ENCODE results near the gene CGRRF1.

The CGRRF1 gene

DNA sequence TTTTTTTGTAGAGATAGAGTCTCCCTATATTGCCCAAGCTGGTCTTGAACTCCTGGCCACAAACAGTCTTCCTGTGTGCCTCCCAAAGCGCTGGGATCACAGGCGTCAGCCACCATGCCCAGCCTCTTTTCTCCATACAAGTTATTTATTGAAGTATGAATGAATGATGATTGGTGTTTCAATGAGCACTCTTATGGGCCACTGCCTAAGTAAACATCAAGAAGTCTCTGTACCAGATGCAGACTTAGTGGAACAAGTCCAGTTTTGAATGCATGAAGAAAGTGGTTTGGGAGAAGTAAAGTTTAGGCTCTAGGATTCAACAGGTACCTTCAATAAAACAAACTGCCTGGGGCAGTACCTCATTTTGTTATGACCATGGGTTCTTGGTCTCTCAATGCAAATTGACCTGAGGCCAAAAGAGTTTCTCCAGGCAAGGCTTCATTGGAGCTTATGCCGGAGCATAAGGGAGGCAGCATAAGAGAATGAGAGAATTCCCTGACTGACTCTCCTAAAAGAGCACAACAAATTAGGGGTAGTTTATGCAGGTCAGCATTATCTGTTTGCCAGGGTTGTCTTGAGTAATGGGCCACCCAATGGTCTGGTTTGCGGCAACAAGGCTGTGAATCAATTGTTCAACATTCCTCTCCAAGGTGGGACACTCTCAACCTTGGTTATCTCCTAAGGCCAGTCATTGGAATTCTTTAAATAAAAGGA lies 19.8 kb upstream of the CGRRF1 start:
- no peak for DNase-seq

DNA sequence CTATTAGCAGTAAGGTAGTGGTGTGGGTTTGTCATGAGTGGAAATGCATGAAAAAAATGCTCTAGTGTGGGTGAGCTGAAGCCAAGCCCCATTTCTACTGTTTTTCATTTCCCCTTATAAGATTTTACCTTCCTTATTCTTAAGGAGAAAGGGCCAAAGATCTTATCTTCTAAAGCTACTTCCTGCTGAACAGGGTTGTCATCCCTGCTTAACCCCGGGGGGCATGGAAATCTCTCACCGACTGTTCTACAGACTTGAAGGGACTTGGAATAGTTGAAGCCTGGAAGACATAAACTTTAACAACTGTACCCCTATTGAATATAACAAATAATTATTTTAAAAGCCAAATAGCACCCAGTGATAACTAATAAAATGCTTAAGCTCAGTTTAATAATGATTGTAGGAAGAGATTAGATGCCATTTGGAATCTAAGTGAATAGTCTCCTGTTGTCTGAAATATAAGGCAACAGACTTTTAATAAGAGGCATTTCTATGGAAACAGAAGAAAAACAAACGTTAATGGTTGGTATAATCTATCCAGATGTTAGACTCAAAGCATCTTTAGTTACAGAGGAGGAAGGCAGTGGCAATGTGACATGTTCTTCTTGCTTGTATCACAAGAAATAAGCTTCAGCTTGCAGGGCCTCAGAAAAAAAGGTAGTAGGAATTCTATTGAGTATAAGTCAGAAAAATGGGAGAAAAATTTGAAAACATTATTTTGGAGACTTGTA lies 19.1 kb upstream of the CGRRF1 start:
- no peak for DNase-seq

DNA sequence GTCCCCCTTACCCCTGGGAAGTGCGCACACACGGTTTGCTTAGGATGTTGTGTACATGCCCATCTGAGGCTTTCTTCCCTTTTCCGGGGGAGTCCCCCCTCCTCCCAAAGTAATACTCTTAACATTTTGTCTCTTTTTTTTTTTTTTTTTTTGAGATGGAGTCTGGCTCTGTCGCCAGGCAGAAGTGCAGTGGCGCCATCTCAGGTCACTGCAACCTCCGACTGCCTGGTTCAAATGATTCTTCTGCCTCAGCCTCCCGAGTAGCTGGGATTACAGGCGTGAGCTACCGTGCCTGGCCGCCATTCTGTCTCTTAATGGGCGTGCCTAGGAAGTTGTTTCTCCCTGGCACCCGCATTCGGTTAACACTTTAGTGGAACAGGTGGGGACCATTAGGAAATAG lies 16.4 kb upstream of the CGRRF1 start:
- no peak for DNase-seq

- DNase-seq = no peak
Observed at GRCh38 chr14:54497224-54497623, 12.5 kb upstream of the CGRRF1 start.

GRCh38 chr14:54498095-54498531 lies 11.6 kb upstream of the CGRRF1 start:
- DNase-seq = no peak

DNA sequence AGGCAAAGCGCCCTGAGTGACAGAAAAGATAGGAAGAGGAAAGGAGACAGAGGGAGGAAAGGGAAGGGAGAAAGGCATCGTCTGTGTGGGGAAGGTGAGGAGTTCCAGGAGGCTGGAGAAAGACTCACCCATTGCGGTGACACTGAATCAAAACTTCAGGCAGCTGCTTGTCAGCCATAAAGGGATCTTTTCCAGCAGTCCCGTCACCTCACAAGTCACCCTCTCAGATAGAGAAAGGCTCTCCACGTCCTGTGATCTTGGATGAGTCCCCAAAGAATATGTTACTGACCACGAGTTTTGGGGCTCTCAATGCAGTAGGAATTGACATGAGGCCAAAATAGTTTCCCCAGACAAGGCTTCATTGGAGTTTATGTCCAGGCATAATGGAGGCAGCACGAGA lies 11.1 kb upstream of the CGRRF1 start:
- DNase-seq = no peak

GRCh38 chr14:54500744-54501143 lies 9.0 kb upstream of the CGRRF1 start:
- DNase-seq = no peak

GRCh38 chr14:54501480-54501879 lies 8.2 kb upstream of the CGRRF1 start:
- no peak for DNase-seq

DNA sequence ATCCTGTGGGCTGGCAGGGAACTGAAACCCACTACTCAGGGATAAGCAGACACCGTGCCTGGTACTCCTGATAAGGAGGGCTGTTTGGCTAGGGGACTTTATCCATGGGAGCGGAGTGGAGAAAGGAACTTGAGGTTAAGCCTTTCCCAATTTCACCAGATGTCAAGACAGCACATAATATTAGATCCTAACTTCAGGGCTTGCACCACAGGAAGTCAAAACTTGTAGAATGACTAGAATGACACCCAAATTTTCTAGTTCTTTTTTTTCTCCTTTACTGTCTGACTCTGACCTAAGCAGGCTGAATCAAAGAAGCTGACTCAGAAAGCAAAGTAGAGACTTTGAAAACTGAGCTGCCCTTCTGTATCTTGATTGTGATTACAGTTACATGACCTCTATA lies 7.1 kb upstream of the CGRRF1 start:
- DNase-seq = no peak

DNA sequence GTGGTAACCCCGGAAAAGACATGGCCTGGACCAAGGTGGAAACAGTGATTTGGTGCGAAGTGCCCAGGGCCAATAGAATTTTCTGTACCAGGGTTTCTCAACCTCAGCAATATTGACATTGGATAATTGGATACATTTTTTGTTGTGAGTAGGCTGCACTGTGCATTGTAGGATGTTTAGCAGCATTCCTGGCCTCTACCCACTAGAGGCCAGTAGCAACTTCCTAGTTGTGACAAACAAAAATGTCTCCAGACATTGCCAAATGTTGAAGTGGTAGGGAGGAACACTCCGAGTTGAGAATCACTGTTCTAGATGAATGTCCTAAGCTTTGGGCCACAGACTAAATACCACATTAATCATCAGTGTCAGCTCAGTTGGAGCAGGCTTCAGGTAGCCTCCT lies 6.2 kb upstream of the CGRRF1 start:
- no peak for DNase-seq

DNA sequence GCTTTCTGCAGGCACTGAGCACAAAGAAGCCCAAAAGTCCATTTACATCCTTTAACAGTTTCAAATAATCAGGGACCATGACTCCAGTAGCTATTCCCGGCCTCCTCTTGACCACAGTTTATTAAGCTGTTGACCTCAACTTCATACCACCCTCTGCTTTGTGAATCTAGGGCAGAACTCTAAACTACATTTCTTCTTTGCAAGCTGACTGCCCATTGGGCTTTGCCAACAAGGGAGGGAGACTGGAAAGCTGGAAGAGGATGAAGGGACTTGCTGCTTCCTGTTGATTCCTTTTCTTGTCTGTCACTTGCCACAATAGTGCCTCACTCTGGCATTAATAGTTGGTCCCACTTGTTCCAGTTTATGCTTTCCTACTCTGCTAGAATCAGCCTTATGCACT lies 2.7 kb downstream of the CGRRF1 start:
- DNase-seq = no peak

DNA sequence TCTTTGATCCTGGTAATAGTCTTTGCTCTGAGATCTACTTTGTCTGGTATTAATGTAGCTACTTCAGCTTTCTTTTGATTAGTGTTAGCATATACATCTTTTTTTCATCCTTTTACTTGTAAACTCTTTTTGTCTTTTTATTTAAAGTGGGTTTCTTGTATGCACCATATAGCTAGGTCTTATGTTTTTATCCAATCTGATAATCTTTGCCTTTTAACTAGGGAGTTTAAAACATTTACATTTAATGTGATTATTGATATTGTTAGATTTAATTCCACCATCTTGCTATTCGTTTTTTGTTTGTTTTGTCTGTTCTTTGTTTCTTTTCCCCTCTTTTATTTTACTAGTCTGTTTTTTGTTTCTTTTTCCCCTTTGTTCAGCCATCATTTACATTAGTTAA lies 6.0 kb downstream of the CGRRF1 start:
- DNase-seq = no peak

DNA sequence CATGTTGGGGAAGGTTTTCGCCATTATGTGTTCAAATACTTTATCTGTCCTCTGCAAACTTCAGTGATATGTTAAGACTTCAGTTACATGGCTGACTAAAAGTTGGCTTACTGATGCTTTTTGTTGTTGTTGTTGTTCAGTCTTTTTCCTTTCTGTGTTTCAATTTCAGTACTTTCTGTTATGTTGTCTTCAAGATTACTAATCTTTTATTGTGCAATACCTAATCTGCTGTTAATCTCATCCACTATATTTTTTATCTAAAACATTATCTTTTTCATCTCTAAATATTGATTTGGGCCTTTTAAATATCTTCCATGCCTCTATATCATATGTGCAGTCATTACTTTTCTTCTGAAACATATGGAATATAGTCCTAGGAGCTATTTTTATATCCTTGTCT lies 7.0 kb downstream of the CGRRF1 start:
- DNase-seq = no peak

DNA sequence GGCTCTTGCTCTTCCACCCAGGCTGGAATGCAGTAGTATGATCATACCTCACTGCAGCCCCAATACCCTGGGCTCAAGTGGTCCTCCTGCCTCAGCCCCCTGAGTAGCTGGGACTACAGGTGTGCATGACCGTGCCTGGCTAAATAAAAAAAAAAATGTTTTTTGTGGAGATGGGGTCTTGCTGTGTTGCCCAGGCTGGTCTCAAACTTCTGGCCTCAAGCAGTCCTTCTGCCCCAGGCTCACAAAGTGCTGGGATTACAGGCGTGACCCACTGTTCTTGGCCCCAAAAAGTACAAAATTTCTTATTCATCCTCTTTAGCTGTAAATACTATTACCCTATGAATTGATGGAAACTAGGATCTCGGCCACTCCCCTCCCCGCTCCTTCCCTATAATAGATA lies 14.7 kb downstream of the CGRRF1 start:
- no peak for DNase-seq

DNA sequence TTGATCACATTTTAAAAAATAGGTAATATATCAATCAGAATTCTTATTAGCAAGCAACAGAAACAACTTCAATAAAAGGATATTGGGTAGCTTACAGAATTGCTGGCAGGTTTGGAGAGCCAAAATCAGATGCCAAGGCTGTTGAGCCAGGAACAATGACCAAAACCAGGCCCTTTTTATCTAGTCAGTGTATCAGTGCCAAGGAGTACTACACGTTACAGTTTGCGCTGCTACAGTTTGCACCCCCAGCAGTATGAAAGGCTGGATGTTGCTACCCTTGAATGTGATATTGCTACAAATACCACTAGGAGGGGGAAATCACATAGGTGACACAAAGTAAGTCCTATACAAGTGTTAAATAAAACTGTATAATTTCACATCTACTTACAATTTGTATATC lies 19.3 kb downstream of the CGRRF1 start:
- DNase-seq = no peak

DNA sequence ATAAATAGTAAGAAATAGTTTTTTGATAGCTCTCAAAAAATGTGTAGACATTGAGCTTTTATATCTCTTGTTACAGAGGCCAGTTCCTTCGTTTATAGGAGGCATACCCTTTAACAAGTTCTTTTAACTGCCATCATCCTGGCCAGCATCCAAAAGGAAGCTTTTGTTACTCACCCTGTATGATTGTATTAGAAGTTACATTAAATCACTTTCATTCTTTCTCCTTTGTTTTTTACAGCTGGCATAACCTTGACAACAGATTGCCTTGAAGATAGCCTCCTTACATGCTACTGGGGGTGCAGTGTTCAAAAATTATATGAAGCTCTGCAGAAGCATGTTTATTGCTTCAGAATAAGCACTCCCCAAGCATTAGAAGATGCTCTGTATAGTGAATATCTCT lies 20.1 kb downstream of the CGRRF1 start:
- peak; percentile 9 for DNase-seq

DNA sequence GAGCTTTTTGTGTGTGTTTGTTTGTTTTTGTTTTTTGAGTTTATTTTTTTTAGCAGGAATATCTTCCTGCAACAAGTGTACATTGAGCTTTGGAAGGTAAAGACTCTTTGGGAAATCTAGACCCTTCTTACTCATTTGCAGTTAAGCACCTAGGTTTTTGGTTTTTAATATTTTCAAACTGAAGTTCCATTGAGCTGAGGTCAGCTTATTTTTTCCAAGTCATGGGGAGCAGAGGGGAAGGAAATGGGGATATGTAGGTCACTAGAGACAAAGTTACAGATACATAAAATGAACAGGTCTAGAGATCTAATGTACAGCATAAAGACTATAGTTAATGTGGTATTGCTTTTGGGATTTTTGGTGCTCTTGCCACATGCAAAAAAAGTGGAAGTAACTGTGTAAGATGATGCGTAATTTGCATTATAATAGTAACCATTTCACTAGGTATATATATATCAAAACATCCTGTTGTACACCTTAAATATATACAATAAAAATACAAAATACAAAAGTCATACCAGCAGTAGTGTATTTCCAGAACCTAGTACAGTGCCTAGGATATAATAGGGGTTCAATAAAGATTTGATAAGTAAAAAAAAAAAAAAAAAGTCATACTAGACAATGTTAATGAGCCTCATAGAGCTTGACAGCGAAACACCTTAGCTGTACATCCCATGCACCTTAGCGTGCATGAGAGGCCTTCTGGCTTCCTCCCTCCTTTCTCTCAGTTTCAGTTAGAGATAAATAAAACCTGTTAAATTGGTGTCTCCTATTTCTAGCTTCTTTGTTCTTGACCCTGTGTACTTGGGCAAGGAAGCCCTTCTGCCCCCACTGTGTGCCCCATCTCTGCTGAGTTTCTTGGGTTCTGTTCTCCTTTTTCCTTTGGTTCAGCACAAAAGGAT lies 22.7 kb downstream of the CGRRF1 start:
- DNase-seq = no peak

DNA sequence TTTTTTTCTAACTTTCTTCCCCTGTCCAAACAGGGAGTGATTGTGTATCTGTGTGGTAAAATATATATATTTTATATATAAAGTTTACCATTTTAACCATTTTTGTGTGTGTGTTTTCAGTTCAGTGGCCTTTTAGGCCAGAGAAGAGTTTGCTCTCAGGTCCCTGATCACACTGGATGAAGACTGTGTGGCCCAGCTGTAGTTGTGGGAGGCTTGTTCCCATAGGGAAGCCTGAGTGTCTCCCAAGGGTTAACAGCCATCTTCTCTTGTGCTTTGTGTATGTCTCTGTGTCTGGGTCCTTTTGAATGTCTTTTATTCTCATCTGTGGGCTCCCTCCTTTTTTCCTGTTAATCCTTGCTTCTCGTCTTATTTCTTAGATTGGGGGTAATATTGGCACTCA lies 23.4 kb downstream of the CGRRF1 start:
- DNase-seq = no peak

DNA sequence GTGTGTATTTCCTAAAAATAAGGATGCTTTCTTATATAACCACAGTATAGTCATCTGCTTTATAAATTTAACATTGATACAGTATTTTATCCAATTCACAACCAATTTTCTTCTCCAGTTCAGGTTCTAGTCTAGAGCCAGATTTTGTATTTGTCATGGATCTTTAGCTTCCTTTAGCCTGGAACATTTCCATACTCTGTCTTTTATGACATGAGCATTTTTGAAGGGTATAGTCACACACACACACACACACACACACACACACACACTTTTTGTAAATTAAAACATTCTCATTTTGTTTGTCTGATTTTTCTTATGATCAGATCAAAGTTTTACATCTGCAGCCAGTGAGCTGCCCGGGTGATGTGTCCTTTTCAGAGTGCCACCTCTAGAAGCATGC lies 25.4 kb downstream of the CGRRF1 start:
- no peak for DNase-seq

DNA sequence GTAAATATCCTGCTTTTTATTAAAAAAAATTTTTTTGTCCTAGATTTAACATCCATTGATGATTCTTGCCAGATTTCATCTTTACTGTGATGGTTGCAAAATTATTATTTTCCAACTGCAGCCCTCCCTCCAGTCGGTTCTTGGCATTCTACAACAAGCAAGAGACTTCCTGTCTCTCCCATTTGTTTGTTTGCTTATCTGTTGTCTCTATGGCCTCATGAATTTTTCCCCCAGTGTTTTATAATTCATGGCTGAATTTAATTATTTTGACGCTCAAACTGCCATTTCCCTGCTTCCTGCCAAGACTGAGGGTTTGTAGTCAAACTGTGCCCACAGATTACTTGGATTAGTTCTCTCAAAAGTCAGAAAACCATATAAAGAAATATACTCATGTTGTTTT lies 25.9 kb downstream of the CGRRF1 start:
- DNase-seq = no peak

DNA sequence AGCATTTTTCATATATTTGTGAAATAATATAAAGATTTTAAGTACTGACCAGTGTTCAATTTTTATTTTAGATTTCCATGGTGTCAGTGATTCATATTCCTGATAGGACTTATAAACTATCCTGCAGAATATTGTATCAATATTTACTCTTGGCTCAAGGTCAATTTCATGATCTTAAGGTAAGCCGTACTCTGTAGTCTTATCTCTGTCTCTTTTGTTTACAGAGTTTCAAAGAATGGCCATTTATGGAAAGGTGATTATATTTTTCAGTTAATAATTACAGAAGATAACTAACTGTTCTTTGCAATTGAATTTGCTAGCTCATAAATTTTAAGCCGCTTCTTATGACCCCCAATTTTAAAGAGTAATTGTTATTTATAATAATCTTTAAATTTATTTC lies 27.9 kb downstream of the CGRRF1 start:
- DNase-seq = no peak

DNA sequence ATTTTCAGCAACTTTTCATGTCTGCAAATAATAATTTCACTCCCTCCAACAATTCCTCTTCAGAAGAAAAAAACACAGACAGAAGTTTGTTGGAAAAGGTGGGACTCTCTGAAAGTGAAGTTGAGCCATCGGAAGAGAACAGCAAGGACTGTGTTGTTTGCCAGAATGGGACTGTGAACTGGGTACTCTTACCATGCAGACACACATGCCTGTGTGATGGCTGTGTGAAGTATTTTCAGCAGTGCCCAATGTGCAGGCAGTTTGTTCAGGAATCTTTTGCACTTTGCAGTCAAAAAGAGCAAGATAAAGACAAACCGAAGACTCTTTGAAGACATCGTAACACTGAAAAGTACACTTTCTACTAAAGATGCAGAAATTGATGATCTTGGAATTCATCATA lies 28.3 kb downstream of the CGRRF1 start:
- DNase-seq = no peak

GRCh38 chr14:54547583-54547982 lies 37.9 kb downstream of the CGRRF1 start:
- DNase-seq = no peak

- DNase-seq = no peak
Observed at GRCh38 chr14:54548491-54548890, 38.8 kb downstream of the CGRRF1 start.
